HepG2 (cell line): ENCODE results near the gene PAQR7. TPM values are rescaled to one million over a fixed set of nuclear protein-coding genes. Genes with fewer than 3 reads are reported as not detected.

Experiments
- BATF2 ChIP-seq: sonication (generic); formaldehyde crosslinking; IDR thresholded peaks from 2 replicates; pipeline ENCODE4 v1.8.0; 2022; ENCODE audit warnings: mild to moderate bottlenecking, missing genetic modification reagents, moderate library complexity
- CREB1 ChIP-seq, 2 experiments: fragments of 450-650 bp in 1 of 2; IDR thresholded peaks; 2 replicates each; pipeline ENCODE4 v1.6.1; 2016 to 2017; ENCODE audit warnings: control low read depth in 1 of 2, mild to moderate bottlenecking in 1 of 2, missing compliant biosample characterization in 1 of 2, missing genetic modification characterization in 1 of 2
- CREM ChIP-seq, 2 experiments: sonication (generic) in 1 of 2; formaldehyde crosslinking in 1 of 2; IDR thresholded peaks; 2 replicates each; pipeline versions ENCODE4 v1.4.0 to v1.6.1; 2016 to 2020; ENCODE audit warnings: antibody characterized with exemption in 1 of 2, mild to moderate bottlenecking in 1 of 2, missing genetic modification reagents in 1 of 2
- E2F1 ChIP-seq: sonication (generic); formaldehyde crosslinking; IDR thresholded peaks from 2 replicates; pipeline ENCODE4 v1.5.0; 2020; ENCODE audit warnings: missing genetic modification reagents
- HIVEP1 ChIP-seq: sonication (generic); formaldehyde crosslinking; IDR thresholded peaks from 2 replicates; pipeline ENCODE4 v1.4.0; 2020; ENCODE audit warnings: mild to moderate bottlenecking, missing genetic modification reagents
- KAT7 ChIP-seq: IDR thresholded peaks from 2 replicates; pipeline ENCODE4 v1.6.1; 2018; ENCODE audit warnings: borderline replicate concordance, missing compliant biosample characterization
- KDM4B ChIP-seq: sonication (generic); formaldehyde crosslinking; IDR thresholded peaks from 2 replicates; pipeline ENCODE4 v1.4.0; 2020; ENCODE audit warnings: missing genetic modification reagents
- KLF6 ChIP-seq: IDR thresholded peaks from 2 replicates; pipeline ENCODE4 v1.8.0; 2016; ENCODE audit warnings: missing biosample characterization, missing genetic modification reagents
- MYPOP ChIP-seq: sonication (generic); formaldehyde crosslinking; IDR thresholded peaks from 2 replicates; pipeline ENCODE4 v1.8.1; 2023; ENCODE audit warnings: mild to moderate bottlenecking, moderate library complexity, missing genetic modification reagents
- NFKB2 ChIP-seq: sonication (generic); formaldehyde crosslinking; IDR thresholded peaks from 2 replicates; pipeline ENCODE4 v1.4.0; 2020; ENCODE audit warnings: missing genetic modification reagents, borderline replicate concordance
- NR2C2 ChIP-seq: sonication (generic); formaldehyde crosslinking; IDR thresholded peaks from 2 replicates; pipeline ENCODE4 v1.4.0; 2020; ENCODE audit warnings: missing genetic modification reagents, mild to moderate bottlenecking, moderate library complexity, borderline replicate concordance
- PATZ1 ChIP-seq: sonication (generic); formaldehyde crosslinking; IDR thresholded peaks from 2 replicates; pipeline ENCODE4 v1.4.0; 2020; ENCODE audit warnings: missing genetic modification reagents
- TBX2 ChIP-seq: sonication (generic); formaldehyde crosslinking; IDR thresholded peaks from 2 replicates; pipeline ENCODE4 v1.5.0; 2020; ENCODE audit warnings: missing genetic modification reagents, mild to moderate bottlenecking, borderline replicate concordance
- ZBTB10 ChIP-seq: sonication (generic); formaldehyde crosslinking; IDR thresholded peaks from 2 replicates; pipeline ENCODE4 v1.4.0; 2020; ENCODE audit warnings: missing genetic modification reagents, borderline replicate concordance
- ZBTB39 ChIP-seq: sonication (generic); formaldehyde crosslinking; IDR thresholded peaks from 2 replicates; pipeline ENCODE4 v1.5.0; 2020; ENCODE audit warnings: missing genetic modification reagents
- ZNF441 ChIP-seq: sonication (generic); formaldehyde crosslinking; IDR thresholded peaks from 2 replicates; pipeline ENCODE4 v1.7.0; 2021; ENCODE audit warnings: missing genetic modification reagents, borderline replicate concordance
- ZNF446 ChIP-seq: sonication (generic); formaldehyde crosslinking; IDR thresholded peaks from 2 replicates; pipeline ENCODE4 v1.5.0; 2020; ENCODE audit warnings: mild to moderate bottlenecking, missing genetic modification reagents
- polyA plus RNA-seq, 8 experiments: library from polyadenylated mRNA; depleted of rRNA in 3 of 8; stranded (reverse) in 7 of 8; unstranded in 1 of 8; fragments of >200 nt; fragmentation: Illumina TruSeq in 4 of 8; extraction: Trizol in 4 of 8; gene quantifications; 2 replicates each; pipeline versions ENCODE4 v1.2.1 to v1.2.3, GENCODE V29; 2011 to 2016; ENCODE audit warnings: low read depth in 4 of 8, missing spikeins in 1 of 8, mixed read lengths in 1 of 8; ENCODE audit not compliant: insufficient read depth in 1 of 8
- total RNA-seq, 5 experiments: library from RNA; depleted of rRNA; stranded (reverse); fragments of >200 nt; fragmentation: Illumina TruSeq; extraction: Trizol; gene quantifications; 2 replicates each; pipeline ENCODE4 v1.2.3, GENCODE V29; 2016; ENCODE audit warnings: low read depth in 1 of 5

The PAQR7 gene
- total and polyA plus RNA-seq, 2 of the 13 experiments (the other 11 are each of a cell fraction or from before 2014, with no cell fraction given): 13.2 to 16.6 TPM

GRCh38 chr1:25861316-25862286, 13.9 kb downstream of the PAQR7 start (continued):
- TF ChIP-seq KAT7 (CRISPR knock-in tag): peak; percentile 38; the same call in 1 of the 2 replicates
- TF ChIP-seq KLF6 (CRISPR knock-in tag): peak; percentile 68; the same call in 1 of the 2 replicates
- TF ChIP-seq ZBTB39: no peak
- TF ChIP-seq CREB1 (IDR thresholded peaks at IDR 0.05): no peak
- TF ChIP-seq CREB1 (CRISPR knock-in tag; IDR thresholded peaks at IDR 0.05): peak; percentile 38; the same call in 1 of the 2 replicates
- TF ChIP-seq PATZ1 (CRISPR knock-in tag): peak; percentile 97
- TF ChIP-seq E2F1: no peak
- TF ChIP-seq BATF2 (CRISPR knock-in tag): no peak
- no peak for TF ChIP-seq KDM4B (CRISPR knock-in tag)
- TF ChIP-seq NFKB2 (CRISPR knock-in tag): no peak
- peak; percentile 65; the same call in 1 of the 2 replicates for TF ChIP-seq ZBTB10 (CRISPR knock-in tag)
- TF ChIP-seq NR2C2: 0 out of 2 replicates have a peak, but pooled peaks have one; percentile 34
- peak; percentile 58 for TF ChIP-seq CREM (IDR thresholded peaks at IDR 0.05)
- no peak for TF ChIP-seq CREM (CRISPR knock-in tag; IDR thresholded peaks at IDR 0.05)
- peak; percentile 88 for TF ChIP-seq TBX2 (CRISPR knock-in tag)
- no peak for TF ChIP-seq ZNF441 (CRISPR knock-in tag)
- TF ChIP-seq MYPOP (CRISPR knock-in tag): peak; percentile 72; the same call in 1 of the 2 replicates
- no peak for TF ChIP-seq HIVEP1 (CRISPR knock-in tag)
- no peak for TF ChIP-seq ZNF446 (CRISPR knock-in tag)
